HG02759 (cell line): ENCODE data around the gene CEP72.
"Not testable (repeated sequence)": the region's sequence is repeated elsewhere in the genome, so short reads cannot be mapped to it uniquely, and the experiment has no call there.

Experiments used
- ATAC-seq: cut with Tn5 transposase; IDR thresholded peaks from one replicate; pipeline ENCODE4 v1.9.1; 2021; ENCODE audit warnings: mild to moderate bottlenecking, moderate library complexity; ENCODE audit not compliant: unreplicated experiment

Gene CEP72

DNA sequence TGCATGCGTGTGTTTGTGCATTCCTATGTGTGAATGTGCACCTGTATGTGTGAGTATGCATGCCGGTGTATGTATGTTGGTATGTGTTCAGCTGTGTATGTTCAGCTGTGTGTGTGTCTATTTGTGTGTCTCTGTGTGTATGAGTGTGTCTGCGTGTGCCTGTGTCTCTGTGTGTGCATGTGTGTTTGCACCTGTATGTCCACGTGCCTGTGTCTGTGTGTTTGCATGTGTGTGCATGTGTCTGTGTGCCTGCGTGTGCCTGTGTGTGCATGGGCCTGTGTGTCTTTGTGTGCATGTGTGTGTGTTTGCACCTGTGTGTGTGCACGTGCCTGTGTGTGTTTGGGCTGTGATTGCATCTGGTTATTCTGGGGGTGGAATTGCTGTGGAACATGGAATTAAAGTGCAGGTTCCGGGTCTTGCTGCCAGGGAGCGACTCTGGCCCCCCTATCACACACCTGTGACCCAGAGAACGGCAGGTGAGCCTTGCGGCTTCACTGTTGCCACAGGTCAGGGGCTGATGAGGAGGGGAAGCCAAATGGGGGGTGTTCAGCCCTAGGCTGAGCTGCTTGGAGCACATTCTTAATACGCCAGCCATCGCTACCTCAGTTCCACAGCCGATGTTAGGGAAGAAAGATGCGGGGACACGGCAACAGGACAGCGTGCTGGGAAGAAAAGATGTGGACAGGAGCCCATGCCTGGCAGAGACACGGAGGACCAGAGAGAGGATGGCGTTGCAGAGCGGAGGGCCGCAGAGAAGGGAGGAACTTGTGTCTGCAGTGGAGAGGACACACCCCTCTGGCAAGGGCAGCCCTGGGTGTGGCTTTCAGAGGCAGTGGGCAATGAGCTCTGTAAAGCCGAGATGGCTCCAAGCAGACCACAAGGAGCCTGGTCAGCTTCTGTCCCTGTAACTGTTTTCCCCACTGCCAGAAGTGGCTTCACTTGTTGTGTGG lies 84.9 kb downstream of the CEP72 start:
- ATAC-seq, result not testable (repeated sequence)
